GM12865 (cell line): ENCODE data around the gene SESN3.
A peak's percentile ranks its signal among the peaks of the same experiment; 100 is the strongest.
"Not testable (repeated sequence)": the region's sequence is repeated elsewhere in the genome, so short reads cannot be mapped to it uniquely, and the experiment has no call there.

ENCODE experiments used
- DNase-seq: peaks from one replicate; pipeline ENCODE4 v3.0.0; 2010; ENCODE audit warnings: low read depth
- H3K4me3 ChIP-seq: 2 replicates; pipeline ENCODE4 v1.5.1; 2011; ENCODE audit warnings: mild to moderate bottlenecking, low read depth, low read length, control low read depth
- CTCF ChIP-seq: IDR thresholded peaks from 2 replicates; pipeline ENCODE4 v1.5.1; 2011; ENCODE audit warnings: low read length, control low read depth, low read depth, inconsistent platforms; ENCODE audit not compliant: insufficient read depth; ENCODE audit errors: missing control alignments

SESN3 gene, protein sequence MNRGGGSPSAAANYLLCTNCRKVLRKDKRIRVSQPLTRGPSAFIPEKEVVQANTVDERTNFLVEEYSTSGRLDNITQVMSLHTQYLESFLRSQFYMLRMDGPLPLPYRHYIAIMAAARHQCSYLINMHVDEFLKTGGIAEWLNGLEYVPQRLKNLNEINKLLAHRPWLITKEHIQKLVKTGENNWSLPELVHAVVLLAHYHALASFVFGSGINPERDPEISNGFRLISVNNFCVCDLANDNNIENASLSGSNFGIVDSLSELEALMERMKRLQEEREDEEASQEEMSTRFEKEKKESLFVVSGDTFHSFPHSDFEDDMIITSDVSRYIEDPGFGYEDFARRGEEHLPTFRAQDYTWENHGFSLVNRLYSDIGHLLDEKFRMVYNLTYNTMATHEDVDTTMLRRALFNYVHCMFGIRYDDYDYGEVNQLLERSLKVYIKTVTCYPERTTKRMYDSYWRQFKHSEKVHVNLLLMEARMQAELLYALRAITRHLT

GRCh38 chr11:95231127-95231880, at the start of gene SESN3:
SESN3 (minus strand) TSS chr11:95231202; CDS start chr11:95230860, 342 bp downstream.
- peak; percentile 97 for DNase-seq
- H3K4me3 ChIP-seq = peak within 1 kb of the TSS; percentile 55
- TF ChIP-seq CTCF = no peak

DNA sequence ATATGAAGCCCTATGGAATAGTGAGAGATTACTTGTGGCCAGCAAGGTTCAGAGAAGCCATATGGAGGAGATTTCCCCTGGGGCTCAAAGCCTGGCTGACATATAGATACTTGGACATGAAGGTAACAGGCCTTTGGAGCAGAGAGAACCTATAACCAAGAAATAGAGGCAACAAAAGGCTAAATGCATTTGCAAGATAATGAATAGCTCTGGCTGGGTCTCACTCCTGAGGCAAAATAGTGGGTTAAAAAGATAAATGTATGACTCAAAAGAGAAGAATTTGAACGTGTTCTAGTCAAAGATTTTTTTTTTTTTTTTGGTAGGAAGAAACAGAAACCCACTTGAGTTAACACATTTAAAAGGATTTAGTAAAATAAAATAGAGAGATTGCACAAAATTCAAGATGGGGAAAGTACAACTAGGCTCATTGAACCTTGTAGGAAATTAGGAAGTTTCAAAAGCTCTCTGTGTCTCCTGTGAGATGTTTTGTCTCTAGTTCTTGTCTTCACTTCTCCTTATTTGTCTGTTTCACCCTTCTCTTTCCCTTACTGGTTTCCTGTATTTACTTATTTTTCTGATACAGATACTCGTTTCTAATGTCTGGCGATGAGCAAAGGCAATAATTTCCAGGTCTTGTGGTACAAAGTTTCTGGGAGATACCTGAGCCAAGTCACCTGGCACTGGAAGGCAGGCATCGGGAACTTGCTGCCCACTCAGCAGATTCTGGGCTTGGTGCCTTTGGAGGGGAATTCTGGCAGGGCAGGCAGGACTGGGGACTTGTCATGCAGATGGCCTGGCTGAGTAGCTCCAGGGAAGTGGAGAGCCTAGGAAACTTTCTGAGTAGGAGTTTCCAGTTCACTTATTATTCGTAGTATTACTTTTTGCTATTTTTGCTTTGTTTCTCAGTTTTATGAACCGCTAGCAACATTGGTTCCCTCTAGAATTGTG, 49.2 kb upstream of the SESN3 start:
- DNase-seq = no peak
- H3K4me3 ChIP-seq = no peak overlapping the region
- TF ChIP-seq CTCF = no peak

DNA sequence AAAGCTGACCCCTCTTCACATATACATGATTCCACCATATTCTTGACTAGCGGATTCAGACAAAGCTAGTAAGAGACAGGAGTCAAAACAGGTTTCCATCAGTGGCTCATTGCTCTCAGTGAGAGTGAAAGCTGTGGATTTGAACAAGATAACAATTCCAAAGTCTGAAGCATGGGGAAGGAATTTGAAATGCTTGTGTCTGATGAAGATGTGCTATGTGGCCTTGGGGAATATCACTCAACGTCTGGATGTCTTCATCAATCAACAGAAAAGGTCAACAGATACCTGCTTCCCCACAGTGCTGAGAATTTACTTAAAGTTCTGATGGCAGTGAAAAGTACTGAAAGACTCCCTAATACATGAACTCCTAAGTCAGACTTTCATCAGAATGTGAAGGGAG, 46.9 kb upstream of the SESN3 start:
- TF ChIP-seq CTCF = no peak
- no peak overlapping the region for H3K4me3 ChIP-seq
- DNase-seq = no peak

GRCh38 chr11:95276139-95276538, 45.1 kb upstream of the SESN3 start:
- no peak for DNase-seq
- H3K4me3 ChIP-seq = no peak overlapping the region
- no peak for TF ChIP-seq CTCF

DNA sequence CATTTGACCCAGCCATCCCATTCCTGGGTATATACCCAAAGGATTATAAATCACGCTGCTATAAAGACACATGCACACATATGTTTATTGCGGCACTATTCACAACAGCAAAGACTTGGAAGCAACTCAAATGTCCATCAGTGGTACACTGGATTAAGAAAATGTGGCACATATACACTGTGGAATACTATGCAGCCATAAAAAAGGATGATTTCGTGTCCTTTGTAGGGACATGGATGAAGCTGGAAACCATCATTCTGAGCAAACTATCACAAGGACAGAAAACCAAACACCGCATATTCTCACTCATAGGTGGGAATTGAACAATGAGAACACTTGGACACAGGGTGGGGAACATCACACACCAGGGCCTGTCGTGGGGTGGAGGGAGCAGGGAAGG, 42.6 kb upstream of the SESN3 start:
- DNase-seq, H3K4me3 ChIP-seq: not testable (repeated sequence)

DNA sequence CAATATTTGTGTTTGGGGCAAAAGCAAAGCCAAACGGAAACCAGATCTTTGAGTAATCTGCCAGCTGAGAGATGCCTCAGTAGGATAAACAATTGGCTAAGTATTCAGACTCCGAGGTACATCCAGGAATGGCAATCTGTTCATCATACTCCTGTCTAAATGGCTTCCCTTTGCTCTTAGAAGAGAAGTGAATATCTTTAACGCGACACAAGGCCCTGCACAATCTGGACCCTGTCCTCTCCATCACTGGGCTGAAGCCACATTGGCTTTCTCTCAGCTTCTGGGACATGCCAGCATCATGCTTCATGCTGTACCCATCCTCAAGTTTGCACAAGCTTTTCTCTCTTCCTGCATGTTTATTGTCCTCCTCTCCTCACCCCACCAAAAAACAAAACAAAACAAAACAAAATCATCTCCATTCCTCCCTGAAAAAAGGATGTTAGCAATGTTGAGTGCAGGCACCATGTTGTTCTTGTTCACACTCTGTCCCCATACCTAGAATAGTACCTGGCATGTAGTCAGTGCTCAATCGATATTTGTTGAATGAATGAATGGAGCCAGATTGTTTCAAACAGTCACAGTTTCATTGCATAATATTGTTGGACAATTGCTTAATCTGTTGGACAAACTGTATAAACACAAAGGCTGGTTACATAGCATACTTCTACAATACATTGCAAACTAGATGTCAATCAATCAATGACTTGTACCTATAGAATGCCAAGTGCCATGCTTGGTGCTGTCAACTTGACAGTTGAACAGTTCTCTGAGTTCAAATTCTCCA, 38.2 kb upstream of the SESN3 start:
- TF ChIP-seq CTCF = no peak
- DNase-seq = no peak
- H3K4me3 ChIP-seq = no peak overlapping the region
